Suprapubic skin (tissue), 4 donors: ENCODE measurements around the gene PCNX2. TPM values are rescaled to one million over a fixed set of nuclear protein-coding genes. Genes with fewer than 3 reads are reported as not detected.

ENCODE experiments used
- DNase-seq, 2 donors: peaks; one replicate each; pipeline ENCODE4 v3.0.0-alpha.2; 2019; ENCODE audit warnings: low spot score in 2 of 2
- H3K27ac ChIP-seq: fragments of 200-600 bp; sonication (generic); one replicate; pipeline ENCODE4 v1.5.1; 2019
- H3K27me3 ChIP-seq: fragments of 200-600 bp; sonication (generic); one replicate; pipeline ENCODE4 v1.5.1; 2019
- H3K36me3 ChIP-seq: fragments of 200-600 bp; sonication (generic); one replicate; pipeline ENCODE4 v1.5.1; 2019
- H3K4me1 ChIP-seq: fragments of 200-600 bp; sonication (generic); one replicate; pipeline ENCODE4 v1.5.1; 2019
- H3K4me3 ChIP-seq: fragments of 200-600 bp; sonication (generic); one replicate; pipeline ENCODE4 v1.5.1; 2019; ENCODE audit warnings: mild to moderate bottlenecking
- H3K9me3 ChIP-seq: fragments of 200-600 bp; sonication (generic); one replicate; pipeline ENCODE4 v1.5.1; 2019
- EP300 ChIP-seq: sonication (generic); formaldehyde crosslinking; IDR thresholded peaks from one replicate; pipeline ENCODE4 v1.6.1; 2017; ENCODE audit warnings: antibody characterized with exemption
- POLR2A ChIP-seq, 2 donors: fragments of 450-650 bp; IDR thresholded peaks; one replicate each; pipeline ENCODE4 v1.6.1; 2017; ENCODE audit warnings: antibody characterized with exemption in 2 of 2, mild to moderate bottlenecking in 2 of 2, moderate library complexity in 2 of 2
- POLR2AphosphoS5 ChIP-seq, 3 donors: sonication (generic); formaldehyde crosslinking; IDR thresholded peaks; one replicate each; pipeline ENCODE4 v1.6.1; 2017; ENCODE audit warnings: antibody characterized with exemption in 3 of 3
- WGBS: methylation state at CpG from one replicate; pipeline ENCODE4 v1.1.5; 2018; 5-methylcytosine and 5-hydroxymethylcytosine counted together
- total RNA-seq, 4 donors: library from RNA; depleted of rRNA; stranded (reverse); fragments of >200 nt; gene quantifications; one replicate each; pipeline ENCODE4 v1.1.0, GENCODE V29; 2016
- TF ChIP-seq, protein P1 (sequence below), 2 donors: fragments of 200-600 bp in 1 of 2; fragments of 450-650 bp in 1 of 2; sonication (generic) in 1 of 2; IDR thresholded peaks; one replicate each; pipeline ENCODE4 v1.5.1; 2016 to 2019; ENCODE audit warnings: antibody characterized with exemption in 2 of 2, mild to moderate bottlenecking in 1 of 2, moderate library complexity in 1 of 2

PCNX2 gene
- total RNA-seq, 4 donors from 2014 or later, result 8.9 to 21.4 (median 14.3) TPM

DNA sequence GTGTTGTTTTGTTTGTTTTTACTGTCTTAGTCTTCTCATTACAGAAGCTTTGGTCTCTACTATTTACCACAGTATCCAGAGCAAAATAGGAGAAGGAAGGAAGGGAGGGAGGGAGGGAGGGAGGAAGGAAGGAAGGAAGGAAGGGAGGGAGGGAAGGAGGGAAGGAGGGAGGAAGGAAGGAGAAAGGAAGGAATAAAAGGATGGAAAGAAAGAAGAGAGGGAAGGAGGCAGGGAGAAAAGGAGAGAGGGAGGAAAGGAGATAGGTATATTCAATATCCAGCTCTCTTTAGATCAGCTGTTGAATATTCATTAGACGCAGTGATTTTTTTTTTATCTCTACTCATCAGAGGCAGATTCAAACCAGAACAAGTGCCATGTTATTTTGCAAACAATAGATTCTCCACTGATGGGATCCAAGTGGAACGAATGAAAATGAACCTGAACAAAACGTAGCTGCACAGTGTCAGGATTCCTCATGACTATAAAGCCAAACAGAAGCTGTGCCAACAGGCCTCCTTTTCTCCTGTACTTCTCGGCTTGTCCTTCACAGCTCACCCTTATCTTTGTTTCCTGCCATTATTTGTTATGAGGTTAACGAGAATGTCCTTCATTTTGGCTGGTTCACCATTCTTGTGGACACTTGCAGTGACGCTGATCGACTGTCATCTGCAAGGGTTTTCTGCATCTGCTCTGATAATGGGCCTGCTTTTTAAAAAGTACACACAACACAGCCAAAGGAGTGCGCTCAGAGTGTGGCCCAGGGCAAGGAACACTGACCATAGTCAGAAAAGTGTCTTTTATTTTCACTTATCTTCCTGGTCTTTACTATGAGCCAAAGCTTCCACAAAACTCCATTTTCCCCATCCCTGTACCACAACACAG, 352.9 kb downstream of the PCNX2 start:
- no peak overlapping the region for H3K27ac ChIP-seq
- no peak for TF ChIP-seq POLR2AphosphoS5 (IDR thresholded peaks at IDR 0.05)
- H3K36me3 ChIP-seq, result no peaks in the 10 kb centered on the region
- H3K4me1 ChIP-seq, result peaks cover 3% of the 10 kb centered on the region
- H3K9me3 ChIP-seq, result no peaks in the 10 kb centered on the region
- H3K4me3 ChIP-seq, result no peak overlapping the region
- no peak for DNase-seq
- WGBS, result 84% methylated on average over 8 of the region's 8 CpGs
- no peaks in the 10 kb centered on the region for H3K27me3 ChIP-seq

DNA sequence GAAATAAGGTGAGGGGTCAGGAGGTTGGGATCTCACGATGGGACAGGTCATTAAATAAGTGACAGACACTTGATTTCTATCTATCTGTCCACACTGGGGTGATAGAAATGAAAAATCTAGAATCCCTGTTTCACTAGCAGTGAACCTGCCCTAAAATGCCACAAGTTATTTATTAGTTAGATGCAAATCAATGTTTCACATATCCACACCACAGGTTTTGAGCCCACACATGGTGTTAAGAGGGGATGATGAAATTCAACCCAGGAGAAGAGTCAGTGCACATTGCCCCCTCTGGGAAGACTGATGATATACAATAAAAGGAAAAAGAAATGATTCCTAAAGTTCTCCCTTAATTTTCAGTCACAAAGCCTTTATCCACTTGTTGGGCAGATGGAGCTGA, 355.3 kb downstream of the PCNX2 start:
- peaks cover 5% of the 10 kb centered on the region for H3K4me1 ChIP-seq
- H3K27me3 ChIP-seq, result no peaks in the 10 kb centered on the region
- no peak for DNase-seq
- H3K4me3 ChIP-seq, result no peak overlapping the region
- H3K9me3 ChIP-seq, result no peaks in the 10 kb centered on the region
- H3K27ac ChIP-seq, result no peak overlapping the region
- WGBS, result 60% methylated on average over 1 of the region's 1 CpG
- TF ChIP-seq POLR2AphosphoS5 (IDR thresholded peaks at IDR 0.05), result no peak
- no peak for TF ChIP-seq EP300
- no peak for TF ChIP-seq POLR2A (IDR thresholded peaks at IDR 0.05)
- TF ChIP-seq, protein P1, sequence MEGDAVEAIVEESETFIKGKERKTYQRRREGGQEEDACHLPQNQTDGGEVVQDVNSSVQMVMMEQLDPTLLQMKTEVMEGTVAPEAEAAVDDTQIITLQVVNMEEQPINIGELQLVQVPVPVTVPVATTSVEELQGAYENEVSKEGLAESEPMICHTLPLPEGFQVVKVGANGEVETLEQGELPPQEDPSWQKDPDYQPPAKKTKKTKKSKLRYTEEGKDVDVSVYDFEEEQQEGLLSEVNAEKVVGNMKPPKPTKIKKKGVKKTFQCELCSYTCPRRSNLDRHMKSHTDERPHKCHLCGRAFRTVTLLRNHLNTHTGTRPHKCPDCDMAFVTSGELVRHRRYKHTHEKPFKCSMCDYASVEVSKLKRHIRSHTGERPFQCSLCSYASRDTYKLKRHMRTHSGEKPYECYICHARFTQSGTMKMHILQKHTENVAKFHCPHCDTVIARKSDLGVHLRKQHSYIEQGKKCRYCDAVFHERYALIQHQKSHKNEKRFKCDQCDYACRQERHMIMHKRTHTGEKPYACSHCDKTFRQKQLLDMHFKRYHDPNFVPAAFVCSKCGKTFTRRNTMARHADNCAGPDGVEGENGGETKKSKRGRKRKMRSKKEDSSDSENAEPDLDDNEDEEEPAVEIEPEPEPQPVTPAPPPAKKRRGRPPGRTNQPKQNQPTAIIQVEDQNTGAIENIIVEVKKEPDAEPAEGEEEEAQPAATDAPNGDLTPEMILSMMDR (IDR thresholded peaks at IDR 0.05), result no peak
- H3K36me3 ChIP-seq, result no peaks in the 10 kb centered on the region

DNA sequence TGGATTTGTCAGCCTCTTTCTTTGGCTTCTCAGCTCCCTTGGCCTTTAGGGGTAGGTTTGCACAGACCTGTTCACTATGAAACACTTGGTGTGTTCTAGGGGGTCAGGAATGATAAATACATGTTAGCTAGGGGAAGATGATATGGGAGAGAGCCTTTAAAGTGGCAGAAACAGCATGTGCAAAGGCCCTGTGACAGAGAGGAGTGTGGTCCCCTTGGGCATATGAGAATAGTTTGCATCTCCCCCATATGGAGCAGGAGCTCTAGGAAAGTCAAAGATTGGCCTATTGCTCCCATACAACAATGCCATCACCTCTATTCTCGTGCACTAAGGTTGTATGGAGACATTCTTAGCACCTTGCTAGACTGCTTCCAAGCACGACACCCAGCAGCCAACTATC, 355.8 kb downstream of the PCNX2 start:
- 85% methylated on average over 2 of the region's 2 CpGs for WGBS

DNA sequence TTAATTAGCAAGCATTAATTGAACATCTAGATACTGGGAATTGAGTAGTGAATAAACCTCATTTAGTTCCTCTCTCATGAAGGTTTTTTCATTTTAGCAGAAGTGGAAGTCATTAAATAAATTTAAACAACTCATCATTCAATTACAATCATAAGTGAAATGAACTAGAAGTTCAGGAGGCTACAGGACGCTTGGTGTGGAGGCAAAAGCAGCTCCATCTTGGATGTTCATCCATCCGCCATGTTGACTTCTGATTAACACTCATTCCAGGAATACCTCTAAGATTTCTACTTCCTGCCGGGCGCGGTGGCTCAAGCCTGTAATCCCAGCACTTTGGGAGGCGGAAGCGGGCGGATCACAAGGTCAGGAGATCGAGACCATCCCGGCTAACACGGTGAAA, 356.6 kb downstream of the PCNX2 start:
- Histone ChIP-seq H3K36me3 (no peaks in the 10 kb centered on the region), H3K27me3 (no peaks in the 10 kb centered on the region), H3K4me3 (no peak overlapping the region), H3K9me3 (no peaks in the 10 kb centered on the region), H3K27ac (no peak overlapping the region), H3K4me1 (peaks cover 5% of the 10 kb centered on the region)
- DNase-seq, result no peak
- TF ChIP-seq EP300 (no peak), POLR2A (IDR thresholded peaks at IDR 0.05) (no peak), POLR2AphosphoS5 (IDR thresholded peaks at IDR 0.05) (no peak)
- TF ChIP-seq, protein P1 (IDR thresholded peaks at IDR 0.05), result no peak
- WGBS, result 91% methylated on average over 11 of the region's 11 CpGs

More for the DNA sequence above, 355.8 kb downstream of the PCNX2 start:
- Histone ChIP-seq H3K9me3 (no peaks in the 10 kb centered on the region), H3K4me3 (no peak overlapping the region), H3K4me1 (peaks cover 5% of the 10 kb centered on the region), H3K27me3 (no peaks in the 10 kb centered on the region), H3K36me3 (no peaks in the 10 kb centered on the region), H3K27ac (no peak overlapping the region)
- DNase-seq, result no peak
- TF ChIP-seq POLR2A (IDR thresholded peaks at IDR 0.05) (no peak), POLR2AphosphoS5 (IDR thresholded peaks at IDR 0.05) (no peak)

DNA sequence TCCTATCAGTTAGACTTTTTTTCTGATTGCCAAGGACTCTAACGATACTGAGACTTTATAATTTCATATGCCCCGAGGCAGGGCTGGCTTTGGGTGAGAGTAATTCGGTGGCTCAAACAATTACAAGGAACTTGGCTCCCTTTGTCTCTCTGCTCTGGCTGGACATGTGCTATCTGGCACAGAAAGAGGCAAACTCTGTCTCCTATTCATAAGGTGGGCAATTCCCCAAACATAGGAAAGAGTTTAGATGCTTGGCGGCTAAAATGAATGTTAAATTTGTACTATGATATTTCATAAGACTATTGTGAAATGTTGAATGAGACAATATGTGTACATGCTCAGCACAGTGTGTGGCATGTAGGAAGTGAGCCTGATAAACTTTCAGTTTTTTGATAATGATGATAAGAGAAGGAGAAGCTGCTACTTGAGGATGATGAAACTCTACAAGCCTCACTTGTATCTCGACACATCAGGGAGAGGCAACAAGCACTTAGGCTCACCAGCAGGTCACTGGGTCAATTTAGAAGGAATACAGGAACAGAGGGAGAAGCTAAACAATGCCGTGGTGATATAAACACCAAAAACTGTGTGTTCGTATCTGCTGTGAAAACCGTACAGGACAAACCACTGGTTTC, 357.7 kb downstream of the PCNX2 start:
- Histone ChIP-seq H3K4me3 (no peak overlapping the region), H3K4me1 (peaks cover 5% of the 10 kb centered on the region), H3K27ac (no peak overlapping the region), H3K9me3 (no peaks in the 10 kb centered on the region), H3K36me3 (no peaks in the 10 kb centered on the region), H3K27me3 (no peaks in the 10 kb centered on the region)
- WGBS, result 30% methylated on average over 8 of the region's 8 CpGs
- no peak for DNase-seq
- TF ChIP-seq EP300, result no peak
- TF ChIP-seq POLR2AphosphoS5 (IDR thresholded peaks at IDR 0.05), result no peak
- TF ChIP-seq, protein P1 (IDR thresholded peaks at IDR 0.05), result no peak
- no peak for TF ChIP-seq POLR2A (IDR thresholded peaks at IDR 0.05)

DNA sequence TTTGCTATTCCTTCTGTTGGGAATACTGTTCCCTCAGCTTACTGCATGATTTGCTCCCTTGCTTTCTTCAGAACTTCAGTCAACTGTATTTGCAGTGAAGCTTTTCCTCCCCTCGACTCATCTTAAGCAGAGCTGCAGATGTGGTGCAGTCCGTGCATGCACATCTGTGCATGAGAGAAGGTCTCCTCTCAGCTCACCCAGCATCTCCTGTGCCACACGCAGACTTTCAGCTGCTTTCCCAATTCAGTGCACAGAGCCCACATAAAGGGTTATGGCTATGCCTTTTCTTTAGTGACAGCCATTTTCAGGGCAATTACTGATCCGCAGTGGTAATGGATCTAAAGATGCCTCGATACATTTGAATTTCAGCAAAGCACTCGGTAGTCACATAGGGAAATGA, 358.6 kb downstream of the PCNX2 start:
- 82% methylated on average over 6 of the region's 6 CpGs for WGBS
- DNase-seq, result no peak
- H3K4me1 ChIP-seq, result peaks cover 5% of the 10 kb centered on the region

More for the DNA sequence above, 358.6 kb downstream of the PCNX2 start:
- TF ChIP-seq EP300 (no peak), POLR2A (IDR thresholded peaks at IDR 0.05) (no peak), POLR2AphosphoS5 (IDR thresholded peaks at IDR 0.05) (no peak)
- TF ChIP-seq, protein P1 (IDR thresholded peaks at IDR 0.05), result no peak
- Histone ChIP-seq H3K4me3 (no peak overlapping the region), H3K27me3 (no peaks in the 10 kb centered on the region), H3K36me3 (no peaks in the 10 kb centered on the region), H3K9me3 (no peaks in the 10 kb centered on the region), H3K27ac (no peak overlapping the region)
